Endodermal cell (in vitro differentiated cells): ENCODE results near the gene BCKDHA. TPM values are rescaled to one million over a fixed set of nuclear protein-coding genes. Genes with fewer than 3 reads are reported as not detected.
A peak's percentile ranks its signal among the peaks of the same experiment; 100 is the strongest.

Experiments
- DNase-seq: peaks from one replicate; pipeline ENCODE4 v3.0.0-alpha.2; 2017
- H3K27ac ChIP-seq: 2 replicates; pipeline ENCODE4 v1.5.1; 2013; ENCODE audit warnings: mild to moderate bottlenecking, low read depth, low read length, moderate library complexity
- H3K27me3 ChIP-seq: 2 replicates; pipeline ENCODE4 v1.6.1; 2013; ENCODE audit warnings: mild to moderate bottlenecking, low read length, moderate library complexity; ENCODE audit not compliant: insufficient read depth, control insufficient read depth, poor library complexity, severe bottlenecking
- H3K36me3 ChIP-seq: 2 replicates; pipeline ENCODE4 v1.7.0; 2013; ENCODE audit warnings: mild to moderate bottlenecking, low read length, moderate library complexity; ENCODE audit not compliant: control insufficient read depth, insufficient read depth
- H3K4me1 ChIP-seq: one replicate; pipeline ENCODE4 v1.7.0; 2013; ENCODE audit warnings: low read length; ENCODE audit not compliant: control insufficient read depth, insufficient read depth
- H3K4me3 ChIP-seq: 2 replicates; pipeline ENCODE4 v1.5.1; 2013; ENCODE audit warnings: mild to moderate bottlenecking, low read length, moderate library complexity
- H3K9ac ChIP-seq: 2 replicates; pipeline ENCODE4 v1.6.1; 2013; ENCODE audit warnings: mild to moderate bottlenecking, low read length, moderate library complexity; ENCODE audit not compliant: poor library complexity, severe bottlenecking; ENCODE audit errors: extremely low read depth
- H3K9me3 ChIP-seq: 2 replicates; pipeline ENCODE4 v1.6.1; 2013; ENCODE audit warnings: mild to moderate bottlenecking, low read length, moderate library complexity; ENCODE audit not compliant: control insufficient read depth
- H3K27ac Mint-ChIP-seq: 2 replicates; pipeline ENCODE4 v1.8.0; 2020; ENCODE audit warnings: mixed read lengths
- H3K27me3 Mint-ChIP-seq: 2 replicates; pipeline ENCODE4 v1.8.0; 2021; ENCODE audit warnings: mild to moderate bottlenecking, mixed read lengths; ENCODE audit not compliant: insufficient read depth
- H3K36me3 Mint-ChIP-seq: 2 replicates; pipeline ENCODE4 v1.8.0; 2020; ENCODE audit warnings: low read depth, mixed read lengths
- H3K4me1 Mint-ChIP-seq: 2 replicates; pipeline ENCODE4 v1.8.0; 2020; ENCODE audit warnings: mixed read lengths
- H3K4me3 Mint-ChIP-seq: 2 replicates; pipeline ENCODE4 v1.8.0; 2020; ENCODE audit warnings: mild to moderate bottlenecking, moderate library complexity, mixed read lengths
- H3K9me3 Mint-ChIP-seq: 2 replicates; pipeline ENCODE4 v1.8.0; 2020; ENCODE audit warnings: mild to moderate bottlenecking, mixed read lengths
- CTCF ChIP-seq: fragments of 200-600 bp; sonication (generic); conservative IDR thresholded peaks from 2 replicates; pipeline ENCODE4 v1.5.0; 2021; ENCODE audit warnings: antibody characterized with exemption, mild to moderate bottlenecking
- WGBS, 2 experiments: methylation state at CpG; one replicate each; pipeline versions ENCODE4 v1.1.5 to v1.1.7; 2013; ENCODE audit warnings: missing lambda C conversion rate in 2 of 2, mixed read lengths in 1 of 2; ENCODE audit not compliant: insufficient coverage in 1 of 2, insufficient read length in 1 of 2; 5-methylcytosine and 5-hydroxymethylcytosine counted together
- total RNA-seq, 2 donors: library from RNA; stranded (reverse); fragmentation: NEBNext Ultra II Directional in 1 of 2; extraction: Animal tissue kit (Norgen Biotek cat#: 25700) in 1 of 2; gene quantifications; 2 replicates in 1 of 2; 3 replicates in 1 of 2; pipeline ENCODE4 v1.2.1, GENCODE V29; 2021

BCKDHA gene
- total RNA-seq, 2 donors from 2014 or later, result 18.0 to 21.6 TPM

DNA sequence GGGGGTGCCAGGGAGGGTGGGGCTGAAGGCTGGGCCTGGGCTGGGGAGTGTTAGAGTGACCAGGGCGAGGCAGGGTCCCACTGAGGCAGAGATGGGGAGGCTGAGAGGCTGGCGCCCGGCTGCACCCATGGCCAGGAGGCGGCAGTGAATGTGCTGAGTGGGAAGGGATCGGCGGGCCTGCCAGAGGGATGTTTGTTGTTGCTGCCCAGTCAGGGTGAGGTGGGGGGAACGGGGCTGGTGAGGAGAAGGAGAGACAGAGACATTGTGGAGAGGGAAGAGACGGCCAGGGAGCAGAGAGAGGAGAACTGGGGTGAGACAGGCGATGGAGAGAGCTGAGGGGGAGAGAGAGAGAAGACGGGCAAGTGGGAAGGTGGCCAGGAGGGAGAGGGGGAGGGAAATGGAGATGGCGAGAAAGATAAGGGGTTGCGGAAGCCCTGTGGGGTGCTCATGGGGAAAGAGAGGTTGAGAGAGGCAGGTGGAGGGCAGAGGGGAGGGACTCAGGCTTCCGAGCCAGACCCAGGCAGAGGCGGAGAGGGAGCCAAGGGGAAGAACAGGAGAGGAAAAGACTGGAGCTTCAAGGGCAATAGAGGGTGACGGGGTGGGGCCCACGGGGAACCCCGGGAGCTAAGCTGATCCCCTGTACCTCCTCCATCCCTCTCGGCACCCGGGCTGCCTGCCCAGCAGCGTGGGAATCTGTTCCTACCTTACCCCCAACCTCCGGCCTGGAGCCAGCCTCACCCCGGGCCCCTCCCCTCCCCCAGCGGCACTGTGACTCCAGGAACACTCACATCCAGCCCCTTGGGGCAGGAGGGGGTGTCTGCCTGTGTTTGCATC is 30.2 kb downstream of the BCKDHA start:
- H3K9me3 Mint-ChIP-seq, result no peaks in the 10 kb centered on the region
- H3K4me1 Mint-ChIP-seq, result peaks cover 18% of the 10 kb centered on the region
- Histone ChIP-seq H3K27me3 (no peaks in the 10 kb centered on the region), H3K9ac (no peak overlapping the region), H3K9me3 (no peaks in the 10 kb centered on the region), H3K27ac (no peak overlapping the region), H3K36me3 (peaks cover 21% of the 10 kb centered on the region), H3K4me1 (peaks cover 4% of the 10 kb centered on the region), H3K4me3 (peak overlapping the region; percentile 59)
- peak; percentile 82 for DNase-seq
- 25 to 30% methylated on average over 10 to 23 of the region's 23 CpGs for whole genome bisulfite sequencing, 2 experiments
- no peaks in the 10 kb centered on the region for H3K27me3 Mint-ChIP-seq
- no peak for TF ChIP-seq CTCF
- peak overlapping the region; percentile 75 for H3K27ac Mint-ChIP-seq
- peak overlapping the region; percentile 74 for H3K4me3 Mint-ChIP-seq
- H3K36me3 Mint-ChIP-seq, result peaks cover 28% of the 10 kb centered on the region

- Mint-ChIP-seq H3K27ac (no peak overlapping the region), H3K4me3 (no peak overlapping the region), H3K36me3 (peaks cover 31% of the 10 kb centered on the region), H3K27me3 (no peaks in the 10 kb centered on the region), H3K4me1 (peaks cover 18% of the 10 kb centered on the region), H3K9me3 (no peaks in the 10 kb centered on the region)
- no peak for DNase-seq
- peaks cover 28% of the 10 kb centered on the region for H3K36me3 ChIP-seq
- H3K27me3 ChIP-seq, result no peaks in the 10 kb centered on the region
- H3K27ac ChIP-seq, result no peak overlapping the region
- peaks cover 4% of the 10 kb centered on the region for H3K4me1 ChIP-seq
- peak overlapping the region; percentile 59 for H3K4me3 ChIP-seq
- TF ChIP-seq CTCF, result no peak
- no peaks in the 10 kb centered on the region for H3K9me3 ChIP-seq
- WGBS, 2 experiments, result 85 to 100% methylated on average over 1 of the region's 1 CpG
- no peak overlapping the region for H3K9ac ChIP-seq
These were observed 30.9 kb downstream of the BCKDHA start for GRCh38 chr19:41428481-41428859.

DNA sequence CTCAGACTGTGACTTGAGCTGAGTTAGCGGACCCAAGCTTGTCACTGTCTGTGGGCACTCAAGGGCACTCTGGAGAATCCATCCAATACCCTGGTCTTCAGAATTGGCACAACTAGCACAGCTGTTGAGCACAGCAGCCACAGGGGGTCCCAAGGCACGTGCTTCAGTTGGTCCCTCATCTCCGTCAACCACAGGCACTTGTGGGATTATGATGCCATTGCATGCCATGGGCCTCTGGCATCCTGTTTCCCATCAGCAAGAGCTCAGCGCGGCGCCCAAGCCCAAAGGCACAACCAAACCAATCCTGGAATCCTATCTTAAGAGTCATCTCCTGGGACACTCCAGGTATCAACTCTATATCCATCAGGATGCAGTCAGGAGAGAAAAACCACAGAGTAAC is 33.3 kb downstream of the BCKDHA start:
- no peak overlapping the region for H3K4me3 ChIP-seq
- H3K27me3 ChIP-seq, result no peaks in the 10 kb centered on the region
- H3K9ac ChIP-seq, result no peak overlapping the region
- Mint-ChIP-seq H3K4me3 (no peak overlapping the region), H3K4me1 (peaks cover 17% of the 10 kb centered on the region), H3K9me3 (no peaks in the 10 kb centered on the region), H3K27me3 (no peaks in the 10 kb centered on the region), H3K36me3 (peaks cover 28% of the 10 kb centered on the region), H3K27ac (no peak overlapping the region)
- 86 to 100% methylated on average over 3 to 6 of the region's 6 CpGs for WGBS, 2 experiments
- H3K27ac ChIP-seq, result no peak overlapping the region
- H3K36me3 ChIP-seq, result peaks cover 28% of the 10 kb centered on the region
- no peak for DNase-seq
- H3K9me3 ChIP-seq, result no peaks in the 10 kb centered on the region
- no peak for TF ChIP-seq CTCF
- H3K4me1 ChIP-seq, result peaks cover 4% of the 10 kb centered on the region
